Amygdala (tissue), 56 donors: ENCODE results near the gene MS4A10.
A peak's percentile ranks its signal among the peaks of the same experiment; 100 is the strongest.
"Not testable (repeated sequence)": the region's sequence is repeated elsewhere in the genome, so short reads cannot be mapped to it uniquely, and the experiment has no call there.

Experiments used
- DNase-seq, 56 donors: peaks; one replicate each; lab custom pipeline; 2025; lab: John Stamatoyannopoulos, UW

MS4A10 gene

DNA sequence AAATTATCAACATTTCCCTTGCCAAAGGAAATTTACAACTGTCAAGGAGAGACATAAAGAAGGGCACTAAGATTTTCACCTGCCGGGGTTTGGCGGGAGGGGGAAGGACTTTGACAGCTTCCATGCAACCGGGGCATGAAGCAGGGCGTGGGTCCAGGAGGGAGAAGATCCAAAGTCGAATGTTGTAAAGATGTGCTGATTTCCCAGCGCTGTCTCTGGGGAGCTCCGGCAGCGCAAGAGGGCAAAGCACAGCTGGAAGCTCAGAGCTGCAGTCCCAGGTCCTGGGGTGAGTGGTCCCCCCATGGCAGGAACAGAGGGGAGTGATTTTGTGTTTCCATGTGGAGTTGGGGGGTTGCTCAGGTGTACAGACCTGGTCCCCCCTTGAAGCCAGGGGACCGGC, at the start of gene MS4A10:
Gene MS4A10 (plus strand): TSS at position 198 of the 400 bp plus-strand sequence. CDS start 5,003 bp downstream, outside the sequence.
- DNase-seq, result no peak

DNA sequence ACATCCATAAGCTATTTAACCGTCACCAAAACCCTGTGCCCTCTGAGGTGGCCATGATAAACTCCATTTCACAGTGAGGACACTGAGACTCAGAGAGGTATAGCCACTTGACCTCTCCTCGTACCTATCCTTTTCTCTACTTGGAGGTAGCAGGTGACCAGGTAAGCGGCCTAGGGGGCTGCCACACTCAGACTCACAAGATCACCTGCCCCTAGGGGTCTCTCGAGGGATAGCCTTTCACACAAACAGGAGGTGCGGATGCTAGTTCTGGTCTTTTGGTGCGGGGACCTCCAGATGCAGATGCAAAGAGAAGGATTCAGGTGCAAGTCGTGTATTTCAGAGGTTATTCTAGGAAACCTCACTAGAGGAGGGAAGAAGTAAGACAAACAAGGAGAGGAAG, 46.0 kb upstream of the MS4A10 start:
- DNase-seq, result no peak

DNA sequence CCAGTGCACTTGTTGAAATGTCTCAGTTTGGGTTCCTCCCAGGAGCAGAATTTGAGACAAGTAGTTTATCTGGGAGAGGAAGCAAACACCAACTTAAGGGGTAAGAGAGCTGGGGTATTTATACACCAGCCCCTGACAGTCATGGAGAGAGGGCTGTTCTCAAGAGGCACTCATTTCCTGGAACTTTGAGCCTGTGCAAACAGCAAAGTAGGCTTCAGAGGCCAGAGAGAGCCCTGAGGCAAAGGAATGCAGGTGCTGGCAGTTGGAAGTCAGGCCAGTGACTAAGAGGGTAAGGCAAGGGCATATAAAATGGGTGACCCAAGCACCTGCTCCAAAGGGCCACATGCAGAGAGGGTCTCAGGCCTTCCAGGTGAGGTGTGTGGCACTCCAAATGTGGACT, 44.6 kb upstream of the MS4A10 start:
- DNase-seq, result no peak

DNA sequence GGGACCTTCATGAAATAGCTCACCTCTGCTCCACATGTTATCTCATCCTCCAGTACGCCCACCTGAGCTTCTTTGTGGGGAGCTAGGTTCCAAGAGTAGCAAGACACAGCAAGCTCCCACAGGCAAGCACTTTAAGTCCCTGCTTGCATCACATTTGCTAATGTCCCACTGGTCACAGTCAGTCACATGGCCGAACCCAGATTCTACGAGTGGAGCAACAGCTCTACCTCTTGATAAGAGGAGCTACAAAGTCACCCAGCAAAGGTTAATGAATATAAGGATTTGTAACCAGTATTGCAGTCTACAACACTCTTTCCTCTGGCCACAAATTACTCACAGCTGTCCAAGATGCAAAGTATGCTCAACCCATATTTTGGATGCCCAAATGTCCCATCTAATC, 43.7 kb upstream of the MS4A10 start:
- DNase-seq, result no peak

DNA sequence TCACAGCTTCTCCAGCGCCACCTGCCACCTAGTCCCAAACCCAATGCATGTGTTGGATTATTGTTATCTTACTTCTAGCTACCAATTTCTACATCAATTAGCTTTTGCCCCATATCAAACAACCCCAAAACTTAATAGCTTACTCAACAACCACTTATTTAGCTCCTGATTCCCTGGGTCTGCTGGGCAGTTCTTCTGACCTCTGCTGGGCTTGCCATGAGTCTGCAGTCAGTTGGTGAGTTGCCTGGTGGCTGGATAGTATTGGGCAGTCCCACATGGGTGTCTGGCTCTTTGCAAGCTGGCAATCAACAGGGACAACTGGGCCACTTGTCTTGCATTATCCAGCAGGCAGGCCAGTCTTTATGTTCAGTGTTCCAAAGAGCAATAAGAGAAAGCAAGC, 42.1 kb upstream of the MS4A10 start:
- DNase-seq, result no peak

DNA sequence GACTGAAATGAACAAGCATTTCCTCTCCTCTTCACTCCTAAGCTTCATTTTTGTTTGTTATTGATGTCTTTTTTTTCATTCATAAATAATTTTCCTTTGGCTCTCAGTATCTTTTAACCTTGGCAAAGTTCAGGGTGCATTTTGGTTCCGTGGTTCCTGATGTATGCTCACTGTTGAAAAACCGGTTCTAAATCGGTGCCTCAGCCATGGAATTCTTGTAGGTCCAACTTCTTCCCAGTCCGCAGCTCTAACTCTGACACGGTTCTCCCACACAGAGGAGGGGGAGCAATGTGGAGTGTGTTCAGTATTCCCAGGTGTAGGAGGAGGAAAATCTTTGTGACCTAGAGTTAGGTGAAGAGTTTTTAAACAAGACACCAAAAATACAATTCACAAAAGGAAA, 41.0 kb upstream of the MS4A10 start:
- no peak for DNase-seq

DNA sequence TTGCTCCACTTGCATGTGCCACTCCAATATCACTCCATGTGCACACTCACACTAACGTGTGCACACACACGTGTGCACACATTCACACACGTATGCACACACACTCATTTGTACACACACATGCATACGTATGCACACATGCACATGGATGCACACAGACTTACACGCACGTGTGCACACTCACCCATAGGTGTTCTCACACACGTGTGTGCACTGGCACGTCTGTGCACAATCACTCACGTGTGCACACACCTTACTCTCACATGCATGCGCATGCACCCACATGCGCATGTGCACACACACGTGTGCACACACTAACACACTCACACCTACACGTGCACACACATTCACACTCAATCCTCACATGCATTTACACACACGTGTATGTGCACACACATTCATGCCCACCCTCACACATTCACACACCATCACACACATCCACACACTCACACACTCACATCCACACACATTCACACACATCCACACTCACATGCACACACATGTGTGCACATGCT, 37.7 kb upstream of the MS4A10 start:
- no peak for DNase-seq

DNA sequence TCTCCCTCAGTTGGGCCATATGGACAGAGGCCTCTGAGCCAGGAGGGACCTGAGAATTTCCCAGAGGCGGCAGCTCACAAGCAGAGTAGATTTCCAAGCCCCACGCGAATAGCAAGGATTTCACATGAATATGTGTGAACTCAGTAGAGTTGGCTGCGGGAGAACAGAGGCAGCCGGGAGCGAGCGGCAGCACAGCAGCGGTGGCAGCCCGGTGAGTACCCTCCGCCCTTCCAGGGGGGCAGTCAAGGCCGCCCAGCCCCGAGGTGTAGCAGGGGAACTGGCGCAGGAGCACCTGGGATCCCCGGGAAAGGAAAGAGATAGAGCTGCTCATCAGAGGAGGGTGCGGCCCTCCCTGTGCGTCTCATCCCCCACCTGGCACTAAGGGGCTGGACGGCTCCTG, 36.9 kb upstream of the MS4A10 start:
- no peak for DNase-seq

DNA sequence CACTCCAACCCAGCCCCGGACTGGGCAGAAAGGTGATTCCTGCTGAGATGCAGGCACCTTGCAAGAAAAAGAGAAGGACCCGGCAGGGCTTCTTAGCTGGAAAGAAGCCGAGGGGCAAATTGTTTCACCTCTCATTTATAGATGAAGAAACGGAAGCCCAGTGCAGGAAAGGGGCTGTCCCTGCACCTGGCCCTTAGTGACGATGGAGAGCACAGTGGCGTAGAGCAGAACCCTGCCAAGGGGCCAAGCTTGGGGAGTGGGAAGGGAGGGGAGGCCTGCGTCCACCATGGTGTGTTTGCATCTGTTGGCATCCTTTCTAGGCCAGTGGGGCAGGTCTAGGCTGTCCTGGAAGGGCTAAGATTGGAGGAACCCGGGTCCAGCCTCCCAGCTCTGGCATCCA, 36.3 kb upstream of the MS4A10 start:
- no peak for DNase-seq

DNA sequence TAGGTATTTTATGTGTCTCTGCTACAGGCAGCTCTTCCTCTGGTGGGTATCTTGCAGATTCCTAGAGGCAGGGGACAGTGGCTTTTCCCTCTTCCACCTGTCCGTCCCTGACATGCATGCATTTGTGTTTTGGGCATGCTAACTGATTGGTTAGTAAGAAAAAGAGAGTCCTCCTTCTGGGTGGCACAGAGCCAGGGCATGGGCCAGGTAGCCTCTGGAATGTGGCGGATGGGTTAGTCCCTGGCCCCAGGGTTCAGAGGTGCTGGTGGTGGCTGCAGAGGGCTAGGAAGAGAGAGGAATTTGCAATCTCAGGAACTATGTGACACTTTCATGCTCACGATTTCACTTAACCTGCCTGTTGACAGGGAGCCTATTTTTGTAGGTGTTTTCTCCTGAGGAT, 34.2 kb upstream of the MS4A10 start:
- DNase-seq, result no peak

DNA sequence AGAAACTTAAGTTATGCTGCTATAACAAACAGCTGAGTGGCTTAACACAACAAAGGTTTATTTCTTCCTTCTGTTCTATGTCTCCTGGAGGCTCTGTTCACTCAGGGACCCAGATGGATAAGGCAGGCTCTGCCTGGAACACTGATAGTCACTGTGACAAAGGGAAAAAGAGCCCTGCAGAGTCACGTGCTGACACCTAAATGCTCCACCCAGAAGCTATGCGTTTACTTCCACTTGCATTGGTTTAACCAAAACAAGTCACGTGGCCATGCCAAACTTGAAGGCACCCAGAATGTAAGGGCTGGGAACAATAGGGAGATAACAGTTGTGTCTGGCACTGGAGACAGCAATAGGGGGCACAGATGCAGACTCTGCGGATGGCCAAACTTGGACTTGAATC, 31.8 kb upstream of the MS4A10 start:
- no peak for DNase-seq

DNA sequence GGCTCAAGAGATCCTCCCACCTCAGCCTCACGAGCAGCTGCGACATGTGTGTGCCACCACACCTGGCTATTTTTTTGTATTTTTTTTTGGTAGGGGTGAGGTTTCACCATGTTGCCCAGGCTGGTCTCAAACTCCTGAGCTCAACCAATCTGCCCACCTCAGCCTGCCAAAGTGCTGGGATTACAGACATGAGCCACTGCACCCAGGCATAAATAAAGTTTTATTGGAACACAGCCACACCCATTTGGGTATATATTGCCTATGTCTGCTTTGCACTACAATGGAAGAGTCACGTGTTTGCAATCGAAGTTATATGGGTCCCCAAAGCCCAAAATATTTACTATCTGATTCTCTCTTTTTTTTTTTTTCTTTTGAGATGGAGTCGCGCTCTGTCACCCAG, 30.2 kb upstream of the MS4A10 start:
- DNase-seq, result no peak

DNA sequence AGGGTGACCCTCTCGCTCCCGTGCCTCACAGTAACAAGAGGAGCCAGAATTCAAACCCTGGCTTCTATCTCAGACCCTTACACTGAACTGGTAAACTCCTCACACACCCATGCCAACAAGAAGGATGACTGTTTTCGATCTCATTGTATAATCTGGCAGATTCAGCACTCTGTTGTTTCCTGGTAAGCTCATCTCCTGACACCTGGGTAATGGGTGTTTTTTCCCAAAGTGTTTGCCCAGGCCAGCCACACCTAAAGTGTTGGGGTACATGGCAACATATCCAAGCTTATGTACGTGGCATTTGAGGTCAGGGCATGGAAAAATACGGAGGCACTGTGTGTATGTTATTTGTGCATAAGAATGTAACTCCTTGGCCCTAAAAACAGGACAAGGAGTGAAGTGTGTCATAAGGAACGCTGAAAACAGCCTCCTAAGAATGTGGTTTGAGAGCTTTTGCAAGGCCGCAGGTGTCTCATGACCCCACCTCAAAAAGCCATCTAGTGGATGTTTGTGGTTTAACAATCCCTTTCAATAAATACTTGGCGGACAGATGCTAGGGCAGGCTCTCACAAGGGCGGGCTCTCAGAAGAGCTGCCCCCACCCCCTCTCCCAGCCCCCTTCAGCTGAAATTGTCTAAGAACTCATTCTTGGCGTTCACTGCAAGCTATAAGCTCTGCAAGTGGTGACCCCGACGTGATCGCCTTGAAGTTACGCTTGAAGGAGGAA, 28.7 kb upstream of the MS4A10 start, which contains the start of gene MS4A15:
Gene MS4A15 (plus strand): TSS at position 561 of the 726 bp plus-strand sequence. CDS start 6,867 bp downstream, outside the sequence.
- DNase-seq, result no peak

DNA sequence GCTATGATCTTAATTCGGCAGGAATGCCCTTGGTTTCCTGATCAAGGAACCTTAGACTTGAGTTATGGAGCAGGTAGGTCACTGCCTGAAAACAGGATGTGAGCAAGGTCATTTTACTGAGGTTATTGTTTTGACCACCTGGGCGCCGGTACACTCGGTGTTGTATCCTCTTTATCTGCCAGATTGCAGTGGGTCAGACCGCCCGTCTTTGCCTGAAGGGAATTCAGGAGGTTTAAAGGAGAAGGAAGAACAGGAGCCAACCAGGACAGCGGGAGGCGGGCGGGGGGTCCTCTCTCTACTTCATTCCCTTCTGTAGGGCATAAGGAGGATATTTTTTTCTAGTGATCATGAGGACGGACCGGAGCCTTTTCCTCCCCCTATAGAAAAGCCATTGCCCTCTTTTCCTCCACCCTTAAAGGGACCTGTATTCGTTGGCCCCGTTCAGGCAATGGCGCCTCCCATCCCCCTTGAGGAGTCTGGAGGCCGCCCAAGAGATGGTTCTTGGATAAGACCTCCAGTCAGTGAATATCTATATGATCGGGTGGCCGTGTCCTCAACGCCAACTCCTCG, 27.8 kb upstream of the MS4A10 start:
- no peak for DNase-seq

DNA sequence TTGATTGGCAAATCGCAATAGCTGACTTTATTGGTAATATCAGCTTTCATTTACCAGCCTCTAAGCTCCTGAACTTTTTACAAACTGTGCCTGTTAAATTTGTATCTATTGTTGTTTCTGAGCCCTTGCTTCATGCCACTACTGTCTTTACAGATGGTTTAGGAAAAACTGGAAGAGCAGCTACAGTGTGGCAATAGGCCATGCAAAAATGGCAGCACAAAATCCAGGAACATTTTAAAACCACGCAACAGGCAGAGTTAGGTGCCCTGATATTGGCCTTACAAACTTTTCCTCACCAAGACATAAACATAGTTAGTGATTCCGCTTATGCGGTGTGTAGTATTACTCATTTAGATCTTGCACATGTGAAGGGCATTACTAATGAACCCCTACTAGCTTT, 26.5 kb upstream of the MS4A10 start:
- not testable (repeated sequence) for DNase-seq

DNA sequence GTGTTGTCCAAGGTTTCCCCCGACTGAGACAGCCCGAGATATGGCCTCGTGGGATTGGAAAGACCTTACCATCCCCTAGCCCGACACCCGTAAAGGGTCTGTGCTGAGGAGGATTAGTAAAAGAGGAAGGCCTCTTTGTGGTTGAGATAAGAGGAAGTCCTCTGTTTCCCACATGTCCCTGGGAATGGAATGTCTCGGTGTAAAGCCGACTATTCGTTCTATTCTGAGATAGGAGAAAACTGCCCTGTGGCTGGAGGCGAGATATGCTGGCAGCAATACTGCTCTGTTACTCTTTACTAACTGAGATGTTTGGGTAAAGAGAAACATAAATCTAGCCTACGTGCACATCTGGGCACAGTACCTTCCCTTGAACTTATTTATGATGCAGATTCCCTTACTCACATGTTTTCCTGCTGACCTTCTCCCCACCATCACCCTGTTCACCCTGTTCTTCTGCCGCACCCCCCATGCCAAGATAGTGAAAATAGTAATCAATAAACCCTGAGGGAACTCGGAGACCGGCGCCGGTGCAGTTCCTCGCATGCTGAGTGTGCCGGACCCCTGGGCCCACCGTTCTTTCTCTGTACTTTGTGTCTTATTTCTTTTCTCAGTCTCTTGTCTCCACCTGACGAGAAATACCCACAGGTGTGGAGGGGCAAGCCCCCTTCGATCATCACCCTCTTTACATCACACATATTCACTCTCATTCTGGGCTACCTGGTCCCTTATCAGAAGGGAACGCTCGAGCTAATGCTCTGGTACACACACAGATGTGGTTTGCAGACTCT, 25.5 kb upstream of the MS4A10 start:
- peak in 1 of 56 donors; percentile 17 for DNase-seq

DNA sequence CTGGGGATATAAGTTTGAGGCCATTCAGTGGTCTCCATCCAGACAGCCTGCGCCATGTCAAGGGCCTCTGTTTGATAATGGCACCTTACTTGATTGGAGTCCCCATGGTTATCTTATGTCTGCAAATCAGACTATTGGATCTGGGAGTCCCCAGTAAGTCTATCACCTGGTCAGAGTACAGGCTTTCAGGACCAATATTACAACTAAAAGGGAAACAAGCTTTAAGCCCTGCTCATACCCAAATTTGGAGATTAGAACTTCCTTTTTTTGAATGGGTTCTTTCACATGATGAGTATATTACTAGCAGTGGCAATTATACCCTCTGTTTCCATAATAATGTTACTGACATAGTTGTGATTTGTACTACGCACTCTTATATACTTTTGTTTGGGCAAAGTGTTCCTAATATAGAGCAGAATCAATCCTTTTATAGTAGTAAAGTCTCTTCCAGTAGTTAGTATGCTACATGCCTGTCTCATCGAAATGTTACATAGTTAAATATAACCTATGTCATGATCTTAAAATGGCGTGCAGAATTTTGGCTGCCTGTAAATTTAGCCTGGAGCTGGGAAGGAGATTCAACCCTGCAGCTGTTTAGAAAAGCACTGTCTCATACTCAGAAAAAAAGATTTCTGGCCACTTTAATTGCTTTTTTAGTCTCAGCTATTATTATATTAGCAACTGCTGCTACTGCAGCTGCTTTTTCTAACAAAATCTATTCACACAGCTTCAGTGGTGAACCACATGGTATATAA, 23.5 kb upstream of the MS4A10 start:
- DNase-seq, result no peak

DNA sequence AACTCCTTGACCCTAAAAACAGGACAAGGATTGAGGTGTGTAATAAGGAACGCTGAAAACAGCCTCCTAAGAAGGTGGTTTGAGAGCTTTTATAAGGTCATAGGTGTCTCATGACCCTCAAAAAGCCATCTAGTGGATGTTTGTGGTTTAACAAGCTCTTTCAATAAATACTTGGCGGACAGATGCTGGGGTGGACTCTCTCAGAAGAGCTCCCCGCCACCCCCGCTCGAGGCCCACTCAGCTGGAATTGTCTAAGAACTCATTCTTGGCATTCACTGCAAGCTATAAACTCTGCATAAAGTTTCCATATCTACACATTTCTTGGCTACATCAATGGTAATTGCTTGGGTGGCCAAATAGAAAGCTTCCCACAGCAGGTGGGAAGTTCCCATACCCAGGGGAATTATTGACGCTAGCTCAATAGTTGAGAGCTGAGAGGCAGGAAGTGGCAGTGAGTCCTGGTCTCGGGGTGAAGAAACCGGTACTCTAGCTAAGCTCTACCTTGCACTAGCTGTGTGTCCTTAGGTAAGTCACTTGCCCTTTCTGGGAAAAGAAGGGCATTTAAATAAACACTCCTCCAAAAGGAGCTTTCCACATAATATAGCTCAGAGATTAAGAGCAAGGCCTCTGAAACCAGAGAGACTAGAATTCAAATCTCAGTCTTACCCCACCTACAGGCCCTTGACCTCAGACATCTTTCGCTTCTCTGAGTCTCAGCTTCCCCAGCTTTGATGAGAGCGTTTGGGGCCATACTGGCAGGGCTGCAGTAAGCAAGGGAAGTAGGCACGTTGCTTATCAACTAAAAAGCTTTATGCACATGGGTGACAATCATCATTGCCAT, 22.1 kb upstream of the MS4A10 start:
- DNase-seq, result no peak

DNA sequence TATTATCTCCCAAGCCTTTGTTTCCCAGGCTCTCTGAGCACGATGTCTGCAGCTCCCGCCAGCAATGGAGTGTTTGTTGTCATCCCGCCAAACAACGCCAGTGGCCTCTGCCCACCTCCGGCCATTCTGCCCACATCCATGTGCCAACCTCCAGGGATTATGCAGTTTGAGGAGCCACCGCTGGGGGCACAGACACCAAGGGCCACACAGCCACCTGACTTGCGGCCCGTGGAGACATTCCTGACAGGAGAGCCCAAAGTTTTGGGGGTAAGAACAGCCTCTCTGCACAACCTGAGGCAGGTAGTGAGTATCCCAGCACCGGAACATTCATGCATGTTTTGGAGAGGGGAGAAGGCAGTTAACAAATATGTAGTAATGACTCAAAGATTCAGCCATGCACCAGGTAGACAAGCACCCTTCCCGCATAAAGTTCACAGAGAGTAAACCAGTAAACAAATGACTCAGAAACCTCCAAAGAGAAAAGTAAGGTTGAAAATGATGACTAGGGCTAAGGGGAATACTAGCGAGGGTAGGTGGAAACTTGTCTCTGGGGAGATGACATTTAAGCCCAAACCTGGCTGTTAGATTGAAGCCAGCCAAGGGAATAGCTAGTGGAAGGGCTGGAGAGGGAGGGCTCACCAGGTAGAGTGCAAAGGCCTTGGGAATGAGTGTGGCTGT, 21.3 kb upstream of the MS4A10 start:
- no peak for DNase-seq
